ENCODE measurements around the gene ANKRD28. TPM values are rescaled to one million over a fixed set of nuclear protein-coding genes. Genes with fewer than 3 reads are reported as not detected.

ANKRD28 gene
- total and polyA plus RNA-seq, 2 of the 13 experiments (the other 11 are each of a cell fraction or from before 2014, with no cell fraction given), result 21.0 to 28.9 TPM

DNA sequence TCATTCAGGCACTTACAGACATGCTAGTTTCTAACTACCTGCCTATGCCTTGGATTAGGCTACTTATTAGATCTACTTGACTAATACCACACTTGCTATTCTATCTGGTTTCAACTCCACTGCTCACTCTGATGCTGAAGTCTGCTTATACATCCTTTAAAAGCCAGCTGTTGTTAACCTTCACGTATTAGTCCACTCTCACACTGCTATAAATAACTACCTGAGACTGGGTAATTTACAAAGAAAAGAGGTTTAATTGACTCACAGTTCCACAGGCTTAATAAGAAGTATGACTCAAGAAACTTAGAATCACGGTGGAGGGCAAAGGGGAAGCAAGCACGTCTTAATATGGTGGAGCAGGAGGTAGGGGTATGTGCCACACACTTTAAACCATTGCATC lies 47.7 kb upstream of the ANKRD28 start (continued):
- TF ChIP-seq ZNF232 (CRISPR knock-in tag; IDR thresholded peaks at IDR 0.05; ENCODE audit: borderline replicate concordance) (no peak), TOPORS (CRISPR knock-in tag; IDR thresholded peaks at IDR 0.05) (no peak), ETV5 (CRISPR knock-in tag; IDR thresholded peaks at IDR 0.05; ENCODE audit: borderline replicate concordance) (no peak), ZNF230 (CRISPR knock-in tag; IDR thresholded peaks at IDR 0.05) (no peak), ZMAT3 (CRISPR knock-in tag; conservative IDR thresholded peaks at IDR 0.05) (no peak), ZNF558 (CRISPR knock-in tag; IDR thresholded peaks at IDR 0.05; ENCODE audit: borderline replicate concordance) (no peak), NR1H2 (CRISPR knock-in tag; IDR thresholded peaks at IDR 0.05; ENCODE audit: borderline replicate concordance, low read depth) (no peak), FOXJ3 (CRISPR knock-in tag; IDR thresholded peaks at IDR 0.05; ENCODE audit: borderline replicate concordance) (no peak), ZNF326 (CRISPR knock-in tag; IDR thresholded peaks at IDR 0.05; ENCODE audit: borderline replicate concordance) (no peak)
- TF ChIP-seq, protein P1, sequence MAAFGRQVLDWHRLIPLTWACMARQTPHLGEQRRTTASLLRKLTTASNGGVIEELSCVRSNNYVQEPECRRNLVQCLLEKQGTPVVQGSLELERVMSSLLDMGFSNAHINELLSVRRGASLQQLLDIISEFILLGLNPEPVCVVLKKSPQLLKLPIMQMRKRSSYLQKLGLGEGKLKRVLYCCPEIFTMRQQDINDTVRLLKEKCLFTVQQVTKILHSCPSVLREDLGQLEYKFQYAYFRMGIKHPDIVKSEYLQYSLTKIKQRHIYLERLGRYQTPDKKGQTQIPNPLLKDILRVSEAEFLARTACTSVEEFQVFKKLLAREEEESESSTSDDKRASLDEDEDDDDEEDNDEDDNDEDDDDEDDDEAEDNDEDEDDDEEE (CRISPR knock-in tag; IDR thresholded peaks at IDR 0.05), result no peak
- TF ChIP-seq, protein P2, sequence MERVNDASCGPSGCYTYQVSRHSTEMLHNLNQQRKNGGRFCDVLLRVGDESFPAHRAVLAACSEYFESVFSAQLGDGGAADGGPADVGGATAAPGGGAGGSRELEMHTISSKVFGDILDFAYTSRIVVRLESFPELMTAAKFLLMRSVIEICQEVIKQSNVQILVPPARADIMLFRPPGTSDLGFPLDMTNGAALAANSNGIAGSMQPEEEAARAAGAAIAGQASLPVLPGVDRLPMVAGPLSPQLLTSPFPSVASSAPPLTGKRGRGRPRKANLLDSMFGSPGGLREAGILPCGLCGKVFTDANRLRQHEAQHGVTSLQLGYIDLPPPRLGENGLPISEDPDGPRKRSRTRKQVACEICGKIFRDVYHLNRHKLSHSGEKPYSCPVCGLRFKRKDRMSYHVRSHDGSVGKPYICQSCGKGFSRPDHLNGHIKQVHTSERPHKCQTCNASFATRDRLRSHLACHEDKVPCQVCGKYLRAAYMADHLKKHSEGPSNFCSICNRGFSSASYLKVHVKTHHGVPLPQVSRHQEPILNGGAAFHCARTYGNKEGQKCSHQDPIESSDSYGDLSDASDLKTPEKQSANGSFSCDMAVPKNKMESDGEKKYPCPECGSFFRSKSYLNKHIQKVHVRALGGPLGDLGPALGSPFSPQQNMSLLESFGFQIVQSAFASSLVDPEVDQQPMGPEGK (CRISPR knock-in tag; IDR thresholded peaks at IDR 0.05), result no peak

DNA sequence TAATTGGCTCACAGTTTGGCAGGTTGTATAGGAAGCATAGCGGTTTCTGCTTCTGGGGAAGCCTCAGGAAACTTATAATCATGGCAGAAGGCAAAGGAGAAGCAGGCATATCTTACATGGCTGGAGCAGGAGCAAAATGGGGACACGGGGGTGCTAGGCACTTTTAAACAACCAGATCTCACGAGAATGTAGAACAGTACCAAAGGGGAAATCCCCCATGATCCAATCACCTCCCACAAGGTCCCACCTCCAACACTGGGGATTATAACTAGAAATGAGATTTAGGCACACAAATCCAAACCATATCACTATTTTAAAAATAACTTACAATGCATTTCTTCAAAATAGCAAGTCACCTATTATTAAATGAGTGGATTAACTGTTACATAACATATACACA lies 47.1 kb upstream of the ANKRD28 start:
- no peak for ATAC-seq
- peaks cover 94% of the 10 kb centered on the region for H3K79me2 ChIP-seq (ENCODE audit: insufficient read depth, low read length)
- no peak overlapping the region for H3K4me2 ChIP-seq (ENCODE audit: low read depth, low read length)
- peaks cover 0 to 1% of the 10 kb centered on the region in 2 experiments; a peak in 1 of 5 replicates for H3K36me3 ChIP-seq (replicated peaks in 1 of 2; ENCODE audit: control insufficient read depth in 1 of 2, insufficient read depth in 2 of 2, low read length in 2 of 2)
- ChIA-PET POLR2A (no interaction called here), CTCF (ENCODE audit: low intra/inter-chr PET ratio, low total read pairs) (no interaction called here)
- H3K4me3 ChIP-seq (replicated peaks in 1 of 3; ENCODE audit: insufficient read depth in 1 of 3, low read depth in 2 of 3, low read length in 3 of 3), result no peak overlapping the region
- intact Hi-C loops (cut with micrococcal nuclease; ENCODE audit: unreplicated experiment), result no loop called here
- DNase-seq (ENCODE audit: low spot score), result no peak
- no peak overlapping the region for H3K27ac ChIP-seq (ENCODE audit: extremely low read length, insufficient read depth, low read length)
- BruUV-seq (replicated peaks), result no TSS peak
- no peak for FAIRE-seq
- H3K4me1 ChIP-seq (ENCODE audit: insufficient read depth, low read length), result peaks cover 14% of the 10 kb centered on the region
- H3K9me3 ChIP-seq (ENCODE audit: low read length), result 0 out of 2 replicates have a peak, but pooled peaks cover 4% of the 10 kb centered on the region
- WGBS (ENCODE audit: low lambda C conversion rate), result 99% methylated on average over 3 of the region's 3 CpGs
- H3K9ac ChIP-seq (ENCODE audit: insufficient read depth, low read depth, low read length), result no peak overlapping the region
- in situ Hi-C loops (cut with HindIII; ENCODE audit: extremely low pct_ligation_motif_present, low pct_unique_long_range_greater_than_20kb), result no loop called here
- H2AFZ ChIP-seq (ENCODE audit: low read length), result no peak overlapping the region
- peaks cover 27% of the 10 kb centered on the region for H4K20me1 ChIP-seq (ENCODE audit: insufficient read depth, low read length)
- H3K27me3 ChIP-seq (ENCODE audit: control insufficient read depth in 1 of 2, insufficient read depth in 2 of 2, low read length in 2 of 2), result no peaks in the 10 kb centered on the region
- TF ChIP-seq IRX3 (CRISPR knock-in tag; IDR thresholded peaks at IDR 0.05; ENCODE audit: borderline replicate concordance, low read depth), result no peak
- no peak for TF ChIP-seq MBD4 (IDR thresholded peaks at IDR 0.05; ENCODE audit: borderline replicate concordance, low read length)
- TF ChIP-seq ZNF777 (CRISPR knock-in tag; IDR thresholded peaks at IDR 0.05), result no peak
- no peak for TF ChIP-seq TBP (CRISPR knock-in tag; IDR thresholded peaks at IDR 0.05)
- no peak for TF ChIP-seq GATAD1 (CRISPR knock-in tag; IDR thresholded peaks at IDR 0.05)
- TF ChIP-seq, protein P3, sequence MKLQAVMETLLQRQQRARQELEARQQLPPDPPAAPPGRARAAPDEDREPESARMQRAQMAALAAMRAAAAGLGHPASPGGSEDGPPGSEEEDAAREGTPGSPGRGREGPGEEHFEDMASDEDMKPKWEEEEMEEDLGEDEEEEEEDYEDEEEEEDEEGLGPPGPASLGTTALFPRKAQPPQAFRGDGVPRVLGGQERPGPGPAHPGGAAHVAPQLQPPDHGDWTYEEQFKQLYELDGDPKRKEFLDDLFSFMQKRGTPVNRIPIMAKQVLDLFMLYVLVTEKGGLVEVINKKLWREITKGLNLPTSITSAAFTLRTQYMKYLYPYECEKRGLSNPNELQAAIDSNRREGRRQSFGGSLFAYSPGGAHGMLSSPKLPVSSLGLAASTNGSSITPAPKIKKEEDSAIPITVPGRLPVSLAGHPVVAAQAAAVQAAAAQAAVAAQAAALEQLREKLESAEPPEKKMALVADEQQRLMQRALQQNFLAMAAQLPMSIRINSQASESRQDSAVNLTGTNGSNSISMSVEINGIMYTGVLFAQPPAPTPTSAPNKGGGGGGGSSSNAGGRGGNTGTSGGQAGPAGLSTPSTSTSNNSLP (IDR thresholded peaks at IDR 0.05; ENCODE audit: low read depth, low read length), result no peak
- TF ChIP-seq, protein P4, sequence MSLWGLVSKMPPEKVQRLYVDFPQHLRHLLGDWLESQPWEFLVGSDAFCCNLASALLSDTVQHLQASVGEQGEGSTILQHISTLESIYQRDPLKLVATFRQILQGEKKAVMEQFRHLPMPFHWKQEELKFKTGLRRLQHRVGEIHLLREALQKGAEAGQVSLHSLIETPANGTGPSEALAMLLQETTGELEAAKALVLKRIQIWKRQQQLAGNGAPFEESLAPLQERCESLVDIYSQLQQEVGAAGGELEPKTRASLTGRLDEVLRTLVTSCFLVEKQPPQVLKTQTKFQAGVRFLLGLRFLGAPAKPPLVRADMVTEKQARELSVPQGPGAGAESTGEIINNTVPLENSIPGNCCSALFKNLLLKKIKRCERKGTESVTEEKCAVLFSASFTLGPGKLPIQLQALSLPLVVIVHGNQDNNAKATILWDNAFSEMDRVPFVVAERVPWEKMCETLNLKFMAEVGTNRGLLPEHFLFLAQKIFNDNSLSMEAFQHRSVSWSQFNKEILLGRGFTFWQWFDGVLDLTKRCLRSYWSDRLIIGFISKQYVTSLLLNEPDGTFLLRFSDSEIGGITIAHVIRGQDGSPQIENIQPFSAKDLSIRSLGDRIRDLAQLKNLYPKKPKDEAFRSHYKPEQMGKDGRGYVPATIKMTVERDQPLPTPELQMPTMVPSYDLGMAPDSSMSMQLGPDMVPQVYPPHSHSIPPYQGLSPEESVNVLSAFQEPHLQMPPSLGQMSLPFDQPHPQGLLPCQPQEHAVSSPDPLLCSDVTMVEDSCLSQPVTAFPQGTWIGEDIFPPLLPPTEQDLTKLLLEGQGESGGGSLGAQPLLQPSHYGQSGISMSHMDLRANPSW (CRISPR knock-in tag; IDR thresholded peaks at IDR 0.05; ENCODE audit: borderline replicate concordance), result no peak

Data from HepG2 (cell line).